H9 (cell line): ENCODE measurements around the gene MOV10L1. TPM values are rescaled to one million over a fixed set of nuclear protein-coding genes. Genes with fewer than 3 reads are reported as not detected.

Experiments
- DNase-seq: peaks from one replicate; pipeline ENCODE4 v3.0.0-alpha.2; 2017
- H2AFZ ChIP-seq: one replicate; pipeline ENCODE4 v1.6.1; 2013; ENCODE audit warnings: mild to moderate bottlenecking, low read length, control low read depth, moderate library complexity
- H2AK5ac ChIP-seq: 2 replicates; pipeline ENCODE4 v1.6.1; 2013; ENCODE audit warnings: low read length, control low read depth, mixed read lengths; ENCODE audit not compliant: insufficient read length
- H2BK120ac ChIP-seq: one replicate; pipeline ENCODE4 v1.6.1; 2013; ENCODE audit warnings: low read depth, mild to moderate bottlenecking, low read length, control low read depth, inconsistent platforms; ENCODE audit not compliant: poor library complexity, severe bottlenecking
- H2BK12ac ChIP-seq: 2 replicates; pipeline ENCODE4 v1.6.1; 2013; ENCODE audit warnings: low read length, control low read depth, mixed read lengths, low read depth; ENCODE audit not compliant: insufficient read length
- H2BK15ac ChIP-seq: 2 replicates; pipeline ENCODE4 v1.6.1; 2013; ENCODE audit warnings: low read depth, low read length, control low read depth
- H2BK20ac ChIP-seq: one replicate; pipeline ENCODE4 v1.6.1; 2013; ENCODE audit warnings: low read depth, mild to moderate bottlenecking, low read length, control low read depth, inconsistent platforms; ENCODE audit not compliant: poor library complexity, severe bottlenecking
- H2BK5ac ChIP-seq: 2 replicates; pipeline ENCODE4 v1.6.1; 2013; ENCODE audit warnings: low read length, control low read depth, mixed read lengths; ENCODE audit not compliant: insufficient read length
- H3K14ac ChIP-seq: 2 replicates; pipeline ENCODE4 v1.6.1; 2013; ENCODE audit warnings: low read length, control low read depth; ENCODE audit not compliant: insufficient read depth
- H3K18ac ChIP-seq: 2 replicates; pipeline ENCODE4 v1.6.1; 2013; ENCODE audit warnings: low read depth, mild to moderate bottlenecking, mixed read lengths, low read length, control low read depth; ENCODE audit not compliant: insufficient read length
- H3K23ac ChIP-seq: 2 replicates; pipeline ENCODE4 v1.6.1; 2013; ENCODE audit warnings: low read length, control low read depth, mixed read lengths, low read depth; ENCODE audit not compliant: insufficient read length
- H3K23me2 ChIP-seq: 2 replicates; pipeline ENCODE4 v1.6.1; 2013; ENCODE audit warnings: low read depth, mild to moderate bottlenecking, mixed read lengths, low read length, control low read depth; ENCODE audit not compliant: insufficient read length, poor library complexity, severe bottlenecking
- H3K27ac ChIP-seq: 2 replicates; pipeline ENCODE4 v1.5.1; 2013; ENCODE audit warnings: low read length, control low read depth, mixed read lengths, low read depth; ENCODE audit not compliant: insufficient read length
- H3K27me3 ChIP-seq: 2 replicates; pipeline ENCODE4 v1.6.1; 2013; ENCODE audit warnings: low read length, control low read depth, inconsistent platforms; ENCODE audit not compliant: insufficient read depth
- H3K4ac ChIP-seq: 2 replicates; pipeline ENCODE4 v1.6.1; 2013; ENCODE audit warnings: low read depth, mild to moderate bottlenecking, control low read depth, inconsistent platforms, low read length, moderate library complexity
- H3K4me1 ChIP-seq: 2 replicates; pipeline ENCODE4 v1.6.1; 2013; ENCODE audit warnings: low read length, control low read depth, inconsistent platforms; ENCODE audit not compliant: insufficient read depth
- H3K4me2 ChIP-seq: 2 replicates; pipeline ENCODE4 v1.6.1; 2013; ENCODE audit warnings: low read length, control low read depth, mixed read lengths; ENCODE audit not compliant: insufficient read length, insufficient read depth
- H3K56ac ChIP-seq: 2 replicates; pipeline ENCODE4 v1.6.1; 2013; ENCODE audit warnings: low read depth, mild to moderate bottlenecking, mixed read lengths, low read length, control low read depth; ENCODE audit not compliant: insufficient read length
- H3K79me1 ChIP-seq: 2 replicates; pipeline ENCODE4 v1.6.1; 2013; ENCODE audit warnings: low read depth, mild to moderate bottlenecking, moderate library complexity, low read length, control low read depth, inconsistent platforms; ENCODE audit not compliant: insufficient read depth, poor library complexity, severe bottlenecking
- H3K79me2 ChIP-seq: 2 replicates; pipeline ENCODE4 v1.6.1; 2013; ENCODE audit warnings: low read length, control low read depth, inconsistent platforms; ENCODE audit not compliant: insufficient read depth
- H3K9ac ChIP-seq: 2 replicates; pipeline ENCODE4 v1.6.1; 2013; ENCODE audit warnings: low read length, control low read depth, mixed read lengths; ENCODE audit not compliant: insufficient read length; ENCODE audit errors: extremely low read depth
- H3K9me3 ChIP-seq: one replicate; pipeline ENCODE4 v1.6.1; 2013; ENCODE audit warnings: low read depth, low read length, inconsistent platforms; ENCODE audit not compliant: control insufficient read depth
- H3T11ph ChIP-seq: one replicate; pipeline ENCODE4 v1.6.1; 2013; ENCODE audit warnings: mild to moderate bottlenecking, low read length, control low read depth, inconsistent platforms
- H4K20me1 ChIP-seq: one replicate; pipeline ENCODE4 v1.6.1; 2013; ENCODE audit not compliant: control insufficient read depth, insufficient read length, insufficient read depth
- H4K5ac ChIP-seq: 2 replicates; pipeline ENCODE4 v1.6.1; 2013; ENCODE audit warnings: low read depth, mild to moderate bottlenecking, mixed read lengths, low read length, control low read depth; ENCODE audit not compliant: insufficient read length
- H4K8ac ChIP-seq: replicated peaks from 2 replicates; pipeline ENCODE4 v1.6.1; 2013; ENCODE audit warnings: low read length, control low read depth, mixed read lengths, low read depth; ENCODE audit not compliant: insufficient read length
- H4K91ac ChIP-seq: 2 replicates; pipeline ENCODE4 v1.6.1; 2013; ENCODE audit warnings: low read depth, mild to moderate bottlenecking, moderate library complexity, mixed read lengths, low read length, control low read depth; ENCODE audit not compliant: insufficient read length
- H3K27ac Mint-ChIP-seq, 3 experiments: 2 replicates in 2 of 3; 3 replicates in 1 of 3; pipeline ENCODE4 v1.8.0; 2020 to 2021; ENCODE audit warnings: mixed read lengths in 3 of 3, mild to moderate bottlenecking in 1 of 3, moderate library complexity in 1 of 3
- H3K27me3 Mint-ChIP-seq: 2 replicates; pipeline ENCODE4 v1.8.0; 2021; ENCODE audit warnings: low read depth, mild to moderate bottlenecking, moderate library complexity, mixed read lengths
- H3K36me3 Mint-ChIP-seq, 3 experiments: 2 replicates in 2 of 3; 3 replicates in 1 of 3; pipeline ENCODE4 v1.8.0; 2020 to 2021; ENCODE audit warnings: low read depth in 3 of 3, mixed read lengths in 3 of 3; ENCODE audit not compliant: insufficient read depth in 1 of 3
- H3K4me1 Mint-ChIP-seq, 2 experiments: 2 replicates each; pipeline ENCODE4 v1.8.0; 2020; ENCODE audit warnings: mixed read lengths in 2 of 2
- H3K4me3 Mint-ChIP-seq, 2 experiments: 2 replicates in 1 of 2; 3 replicates in 1 of 2; pipeline ENCODE4 v1.8.0; 2020 to 2021; ENCODE audit warnings: mild to moderate bottlenecking in 2 of 2, mixed read lengths in 2 of 2, moderate library complexity in 1 of 2
- H3K9me3 Mint-ChIP-seq, 2 experiments: 2 replicates in 1 of 2; 3 replicates in 1 of 2; pipeline ENCODE4 v1.8.0; 2020; ENCODE audit warnings: mild to moderate bottlenecking in 2 of 2, mixed read lengths in 2 of 2, moderate library complexity in 1 of 2
- CTCF ChIP-seq: fragments of 200-600 bp; sonication (generic); conservative IDR thresholded peaks from 3 replicates; pipeline ENCODE4 v1.8.0; 2021; ENCODE audit warnings: antibody characterized with exemption, mild to moderate bottlenecking
- WGBS: extraction: QIAGEN DNeasy Blood & Tissue Kit; methylation state at CpG from one replicate; pipeline ENCODE4 v1.1.7; 2013; ENCODE audit warnings: missing lambda C conversion rate, low lambda C conversion rate, mixed read lengths; ENCODE audit not compliant: insufficient read length; ENCODE audit errors: extremely low coverage; 5-methylcytosine and 5-hydroxymethylcytosine counted together
- total RNA-seq: library from RNA; stranded (reverse); gene quantifications from 2 replicates; pipeline ENCODE4 v1.2.1, GENCODE V29; 2021

MOV10L1 gene
- total RNA-seq, 1 experiment from 2014 or later = not detected

- no peaks in the 10 kb centered on the region for H3K36me3 Mint-ChIP-seq
- no peak overlapping the region for H3K27ac Mint-ChIP-seq
- no peak overlapping the region for H2BK15ac ChIP-seq
- no peaks in the 10 kb centered on the region for H3K4me1 ChIP-seq
- H3K9me3 ChIP-seq = no peaks in the 10 kb centered on the region
- WGBS = no CpG with 5 or more reads among the region's 11 CpGs
- H3K4me1 Mint-ChIP-seq = 0 out of 4 replicates have a peak, but pooled peaks cover 0 to 3% of the 10 kb centered on the region in 2 experiments
- H3T11ph ChIP-seq = no peak overlapping the region
- no peak overlapping the region for H2BK20ac ChIP-seq
- H3K23me2 ChIP-seq = no peaks in the 10 kb centered on the region
- no peak for DNase-seq
- no peak overlapping the region for H2BK5ac ChIP-seq
- H4K5ac ChIP-seq = no peak overlapping the region
- no peak overlapping the region for H4K91ac ChIP-seq
- no peaks in the 10 kb centered on the region for H4K20me1 ChIP-seq
- no peak overlapping the region for H3K18ac ChIP-seq
- no peak overlapping the region for H3K56ac ChIP-seq
- no peak overlapping the region for H3K4me2 ChIP-seq
- peaks cover 0 to 4% of the 10 kb centered on the region in 2 experiments; a peak in 1 of 5 replicates for H3K9me3 Mint-ChIP-seq
- H3K27ac ChIP-seq = no peak overlapping the region
- no peak overlapping the region for H2BK120ac ChIP-seq
- H3K23ac ChIP-seq = no peak overlapping the region
- no peak overlapping the region for H2AFZ ChIP-seq
- no peak overlapping the region for H3K14ac ChIP-seq
- H2AK5ac ChIP-seq = no peak overlapping the region
- no peaks in the 10 kb centered on the region; the same call in 1 of the 2 replicates for H3K27me3 Mint-ChIP-seq
- no peak overlapping the region for H3K4me3 Mint-ChIP-seq
- no peak overlapping the region for H2BK12ac ChIP-seq
- no peaks in the 10 kb centered on the region for H3K79me2 ChIP-seq
- H3K79me1 ChIP-seq = no peaks in the 10 kb centered on the region
- H4K8ac ChIP-seq = no peak overlapping the region
- H3K27me3 ChIP-seq = no peaks in the 10 kb centered on the region
- TF ChIP-seq CTCF = no peak
- no peak overlapping the region for H3K9ac ChIP-seq
- H3K4ac ChIP-seq = no peak overlapping the region
Measured at GRCh38 chr22:50068096-50068495, 21.7 kb upstream of the MOV10L1 start.
